ENCODE data around the gene POP4. TPM values are rescaled to one million over a fixed set of nuclear protein-coding genes. Genes with fewer than 3 reads are reported as not detected.

Gene POP4
- total and polyA plus RNA-seq, 9 of the 15 experiments (the other 6 are each of a cell fraction or from before 2014, with no cell fraction given): 42.1 to 128 (median 99.0) TPM

GRCh38 chr19:29664753-29665214 is 58.7 kb downstream of the POP4 start (continued):
- TF ChIP-seq KLF6 (CRISPR knock-in tag; IDR thresholded peaks at IDR 0.05; ENCODE audit: borderline replicate concordance) (no peak), ZNF384 (IDR thresholded peaks at IDR 0.05; ENCODE audit: low read depth, low read length) (peak; percentile 68), SRSF7 (optimal IDR thresholded peaks at IDR 0.05; ENCODE audit: low read depth, low read length) (no peak)

- no peaks in the 10 kb centered on the region; the same call in 1 of the 2 replicates for H4K20me1 ChIP-seq (replicated peaks; ENCODE audit: control insufficient read depth, insufficient read depth, low read length)
- peak; percentile 95 for ATAC-seq
- H3K4me1 ChIP-seq (replicated peaks in 1 of 2; ENCODE audit: control insufficient read depth in 2 of 2, insufficient read depth in 2 of 2, low read length in 2 of 2): peaks cover 52 to 71% of the 10 kb centered on the region in 2 experiments
- no peak for FAIRE-seq
- H2AFZ ChIP-seq (ENCODE audit: low read depth, low read length): peak within 1 kb of the TSS; percentile 79
- peaks cover 6% of the 10 kb centered on the region; the same call in 1 of the 3 replicates for H3K36me3 ChIP-seq (ENCODE audit: control insufficient read depth, insufficient read depth, low read length)
- no peaks in the 10 kb centered on the region for H3K27me3 ChIP-seq (ENCODE audit: control insufficient read depth in 2 of 2, insufficient read depth in 2 of 2, low read length in 2 of 2)
- peak within 1 kb of the TSS; percentile 83 for H3K27ac ChIP-seq (ENCODE audit: extremely low read depth, low read depth, low read length)
- ChIA-PET POLR2A (interaction anchor here (0.5 to 1.0 kb wide), 10 partner anchors 10 to 130 kb away, joined by 3 to 5 read pairs (median 3); no protein-coding TSS in a partner anchor), CTCF (ENCODE audit: low intra/inter-chr PET ratio) (interaction anchor here (1.0 kb wide), 1 partner anchor 25 kb away, joined by 3 read pairs; no protein-coding TSS in a partner anchor)
- peaks cover 45% of the 10 kb centered on the region for H3K79me2 ChIP-seq (ENCODE audit: control insufficient read depth, insufficient read depth, low read length)
- peak within 1 kb of the TSS; percentile 69 to 96 for H3K9ac ChIP-seq (ENCODE audit: insufficient read depth in 1 of 2, low read depth in 2 of 2, low read length in 2 of 2)
- peak within 1 kb of the TSS; percentile 81 for H3K4me2 ChIP-seq (ENCODE audit: insufficient read depth, low read length)
- BruUV-seq (replicated peaks): no TSS peak
- in situ Hi-C loops (cut with MboI): no loop called here
- 0% methylated on average over 19 of the region's 75 CpGs for WGBS (ENCODE audit: insufficient coverage, low coverage, missing lambda C conversion rate)
- intact Hi-C loops (cut with micrococcal nuclease): loop anchor here (1.0 kb wide), 3 partner anchors 22 to 55 kb away; no protein-coding TSS in a partner anchor
- no peaks in the 10 kb centered on the region for H3K9me3 ChIP-seq (replicated peaks; ENCODE audit: control insufficient read depth, insufficient read depth, low read depth, low read length)
- peak within 1 kb of the TSS; percentile 78 for H3K4me3 ChIP-seq
- H3K9me1 ChIP-seq (ENCODE audit: control insufficient read depth, insufficient read depth, low read length): no peaks in the 10 kb centered on the region
- peak; percentile 93 to 97 (median 96) for DNase-seq (ENCODE audit: extremely low read depth in 1 of 4, low spot score in 3 of 4)
- TF ChIP-seq MGA (IDR thresholded peaks at IDR 0.05): no peak
- TF ChIP-seq HNRNPUL1 (IDR thresholded peaks at IDR 0.05; ENCODE audit: low read length): no peak
- TF ChIP-seq POLR2B (IDR thresholded peaks at IDR 0.05; ENCODE audit: low read depth, partially characterized antibody): peak; percentile 12
- TF ChIP-seq PCBP2 (IDR thresholded peaks at IDR 0.05; ENCODE audit: low read depth, low read length, poor library complexity, severe bottlenecking): no peak
Measured at GRCh38 chr19:29665215-29665825, 59.2 kb downstream of the POP4 start, which contains the start of gene PLEKHF1. Gene PLEKHF1 (plus strand): TSS chr19:29665461. CDS start chr19:29673840, 8,379 bp downstream.

Measured in K562 (cell line).